Endothelial cell of umbilical vein (primary cell): ENCODE results near the gene USF3. TPM values are rescaled to one million over a fixed set of nuclear protein-coding genes. Genes with fewer than 3 reads are reported as not detected.

Source experiments
- BruUV-seq: library from RNA; stranded (reverse); fragments of 400-500 nt; replicated peaks from 2 replicates; lab custom pipeline; 2021; lab: Mats Ljungman, UMichigan
- CTCF ChIA-PET: fragments of 300-600, 350-600 bp; sonication (Branson Sonifier 250); formaldehyde crosslinking; loops from one replicate; lab custom pipeline; 2021; ENCODE audit warnings: antibody characterized with exemption, inconsistent platforms; lab: Charles Lee
- POLR2A ChIA-PET: fragments of 300-600, 350-600 bp; sonication (Branson Sonifier 250); formaldehyde crosslinking; loops from one replicate; lab custom pipeline; 2021; ENCODE audit warnings: antibody characterized with exemption, inconsistent platforms; lab: Charles Lee
- DNase-seq: peaks from one replicate; pipeline ENCODE4 v3.0.0-alpha.2; 2011; ENCODE audit warnings: low read depth, low spot score
- FAIRE-seq: peaks from 2 replicates; lab custom pipeline; 2011; peaks lifted over from hg19 to GRCh38; lab: Jason Lieb, UNC
- H2AFZ ChIP-seq: 2 replicates; pipeline ENCODE4 v1.6.0; 2012; ENCODE audit warnings: low read depth, low read length, control low read depth, inconsistent platforms
- H3K27ac ChIP-seq: 2 replicates; pipeline ENCODE4 v1.5.1; 2011; ENCODE audit warnings: low read depth, mild to moderate bottlenecking, control low read depth, low read length, moderate library complexity; ENCODE audit not compliant: insufficient read depth
- H3K27me3 ChIP-seq, 2 experiments: 2 replicates each; pipeline versions ENCODE4 v1.6.0 to v1.6.1; 2011; ENCODE audit warnings: low read length in 2 of 2, mixed read lengths in 1 of 2; ENCODE audit not compliant: control insufficient read depth in 2 of 2, insufficient read depth in 2 of 2
- H3K36me3 ChIP-seq, 2 experiments: 2 replicates in 1 of 2; 3 replicates in 1 of 2; pipeline ENCODE4 v1.5.1; 2011; ENCODE audit warnings: low read length in 2 of 2, mild to moderate bottlenecking in 1 of 2, moderate library complexity in 1 of 2; ENCODE audit not compliant: control insufficient read depth in 2 of 2, insufficient read depth in 2 of 2; ENCODE audit errors: extremely low read depth in 1 of 2
- H3K4me1 ChIP-seq: 3 replicates; pipeline ENCODE4 v1.5.1; 2011; ENCODE audit warnings: mild to moderate bottlenecking, low read length; ENCODE audit not compliant: control insufficient read depth, insufficient read depth; ENCODE audit errors: extremely low read depth
- H3K4me2 ChIP-seq: 2 replicates; pipeline ENCODE4 v1.6.1; 2011; ENCODE audit warnings: low read length, control low read depth, mixed read lengths; ENCODE audit not compliant: insufficient read depth
- H3K4me3 ChIP-seq, 3 experiments: fragments of 200-600 bp in 1 of 3; sonication (generic), shearing (Covaris generic) in 1 of 3; replicated peaks in 1 of 3; 2 replicates each; pipeline ENCODE4 v1.5.1; 2011 to 2016; ENCODE audit warnings: control low read depth in 3 of 3, low read length in 3 of 3, mild to moderate bottlenecking in 2 of 3, inconsistent platforms in 1 of 3, low read depth in 1 of 3, moderate library complexity in 1 of 3; ENCODE audit not compliant: insufficient read depth in 1 of 3
- H3K79me2 ChIP-seq: 2 replicates; pipeline ENCODE4 v1.6.0; 2012; ENCODE audit warnings: low read length, inconsistent platforms; ENCODE audit not compliant: control insufficient read depth, insufficient read depth
- H3K9ac ChIP-seq: replicated peaks from 2 replicates; pipeline ENCODE3; 2011; ENCODE audit warnings: low read length, control low read depth; ENCODE audit not compliant: insufficient read depth; ENCODE audit errors: extremely low read depth
- H3K9me1 ChIP-seq: replicated peaks from 3 replicates; pipeline ENCODE4 v1.6.0; 2011; ENCODE audit warnings: mild to moderate bottlenecking, low read length; ENCODE audit not compliant: control insufficient read depth, insufficient read depth; ENCODE audit errors: extremely low read depth
- H3K9me3 ChIP-seq: replicated peaks from 2 replicates; pipeline ENCODE4 v1.5.1; 2012; ENCODE audit warnings: low read length, inconsistent platforms; ENCODE audit not compliant: control insufficient read depth, insufficient read depth
- H4K20me1 ChIP-seq: replicated peaks from 2 replicates; pipeline ENCODE3; 2011; ENCODE audit warnings: mild to moderate bottlenecking, low read length; ENCODE audit not compliant: control insufficient read depth, insufficient read depth; ENCODE audit errors: extremely low read depth
- CTCF ChIP-seq, 2 donors: IDR thresholded peaks; 1 replicate in 1 of 2; 2 replicates in 1 of 2; pipeline ENCODE4 v1.5.1; 2011; ENCODE audit warnings: low read length in 2 of 2, mild to moderate bottlenecking in 2 of 2, moderate library complexity in 2 of 2, control low read depth in 1 of 2, inconsistent platforms in 1 of 2, low read depth in 1 of 2; ENCODE audit not compliant: insufficient read depth in 1 of 2; ENCODE audit errors: extremely low read depth in 1 of 2
- EZH2 ChIP-seq: IDR thresholded peaks from 2 replicates; pipeline ENCODE4 v1.6.1; 2012; ENCODE audit warnings: borderline replicate concordance, low read depth, mild to moderate bottlenecking, moderate library complexity, low read length, inconsistent platforms; ENCODE audit not compliant: severe bottlenecking
- FOS ChIP-seq: IDR thresholded peaks from 2 replicates; pipeline ENCODE4 v1.6.1; 2011; ENCODE audit warnings: mild to moderate bottlenecking, low read length, moderate library complexity, borderline replicate concordance; ENCODE audit not compliant: insufficient read depth
- GATA2 ChIP-seq: IDR thresholded peaks from 2 replicates; pipeline ENCODE4 v1.7.0; 2011; ENCODE audit warnings: low read depth, mild to moderate bottlenecking, moderate library complexity, mixed read lengths, low read length; ENCODE audit not compliant: insufficient read length, insufficient read depth
- JUN ChIP-seq: IDR thresholded peaks from 2 replicates; pipeline ENCODE4 v1.6.1; 2011; ENCODE audit warnings: borderline replicate concordance, low read depth; ENCODE audit not compliant: insufficient read length, insufficient read depth
- MYC ChIP-seq: IDR thresholded peaks from one replicate; pipeline ENCODE4 v1.6.1; 2011; ENCODE audit warnings: mild to moderate bottlenecking, low read depth, low read length
- POLR2A ChIP-seq: IDR thresholded peaks from 2 replicates; pipeline ENCODE4 v1.6.1; 2012; ENCODE audit warnings: low read depth, mild to moderate bottlenecking, control low read depth, low read length
- POLR2AphosphoS5 ChIP-seq: IDR thresholded peaks from 2 replicates; pipeline ENCODE4 v1.6.1; 2012; ENCODE audit warnings: low read depth, mild to moderate bottlenecking, control low read depth, low read length, moderate library complexity; ENCODE audit not compliant: insufficient read depth
- dilution Hi-C: fragments of 300-500 bp; cut with MboI; formaldehyde crosslinking; loops from one replicate; pipeline ENCODE4 v1.15.0; 2019; ENCODE audit warnings: low sequenced_read_pairs; ENCODE audit not compliant: extremely low pct_ligation_motif_present
- intact Hi-C: fragments of 100-400 bp; cut with micrococcal nuclease; formaldehyde crosslinking; loops from one replicate; pipeline ENCODE4 v1.10.0; 2022
- polyA plus RNA-seq, 4 experiments: library from polyadenylated mRNA; depleted of rRNA in 3 of 4; stranded (reverse) in 3 of 4; unstranded in 1 of 4; fragments of >200 nt; gene quantifications; 2 replicates each; pipeline versions ENCODE4 v1.2.1 to v1.2.3, GENCODE V29; 2011 to 2012; ENCODE audit warnings: missing spikeins in 1 of 4
- total RNA-seq: library from RNA; stranded (reverse); gene quantifications from 2 replicates; pipeline ENCODE4 v1.2.3, GENCODE V29; 2021
- TF ChIP-seq, protein P1 (sequence below): IDR thresholded peaks from 2 replicates; pipeline ENCODE4 v1.6.1; 2011; ENCODE audit not compliant: insufficient read depth, insufficient read length

The USF3 gene
- total and polyA plus RNA-seq, 2 donors (not counting 3 experiments of a cell fraction or from before 2014, with no cell fraction given): 7.0 to 10.5 TPM

DNA sequence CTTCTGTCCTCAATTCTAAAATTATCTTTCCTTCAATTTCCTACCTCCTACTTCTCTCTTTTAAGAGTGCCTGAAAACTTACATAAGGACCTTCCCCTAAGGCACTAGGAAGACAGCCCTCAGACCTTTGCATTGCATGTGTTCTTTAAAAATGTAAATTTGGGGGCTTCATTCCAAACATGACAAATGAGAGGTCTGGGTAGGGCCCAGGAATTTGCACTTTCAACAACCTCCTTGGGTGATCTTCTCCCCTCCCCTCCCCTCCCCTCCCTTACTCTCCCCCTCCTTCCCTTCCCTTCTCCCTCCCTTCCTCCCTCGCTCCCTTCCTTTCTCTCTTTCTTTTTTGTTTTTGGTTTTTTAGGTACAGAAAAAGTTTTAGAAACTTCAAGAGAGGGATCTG lies 18.7 kb downstream of the USF3 start:
- no peak for FAIRE-seq
- Histone ChIP-seq H2AFZ (no peak overlapping the region), H4K20me1 (no peaks in the 10 kb centered on the region), H3K9me3 (no peaks in the 10 kb centered on the region), H3K9ac (no peak overlapping the region), H3K9me1 (no peaks in the 10 kb centered on the region), H3K27me3 (no peaks in the 10 kb centered on the region), H3K4me2 (no peak overlapping the region), H3K4me3 (no peak overlapping the region), H3K79me2 (no peaks in the 10 kb centered on the region), H3K4me1 (no peaks in the 10 kb centered on the region), H3K27ac (no peak overlapping the region), H3K36me3 (no peaks in the 10 kb centered on the region)
- ChIA-PET POLR2A (no interaction called here), CTCF (no interaction called here)
- intact Hi-C loops (no loop called here), dilution Hi-C loops (no loop called here)
- DNase-seq: no peak
- TF ChIP-seq POLR2AphosphoS5 (no peak), EZH2 (no peak), POLR2A (no peak), JUN (no peak), GATA2 (no peak), CTCF (IDR thresholded peaks at IDR 0.05; ENCODE audit: extremely low read depth in 1 of 2, insufficient read depth in 1 of 2, low read depth in 1 of 2, low read length in 2 of 2) (no peak), MYC (no peak), FOS (no peak)
- TF ChIP-seq, protein P1, sequence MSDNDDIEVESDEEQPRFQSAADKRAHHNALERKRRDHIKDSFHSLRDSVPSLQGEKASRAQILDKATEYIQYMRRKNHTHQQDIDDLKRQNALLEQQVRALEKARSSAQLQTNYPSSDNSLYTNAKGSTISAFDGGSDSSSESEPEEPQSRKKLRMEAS: no peak
- no TSS peak for BruUV-seq
